Activated CD8-positive, alpha-beta memory T cell treated with anti-CD3 and anti-CD28 coated beads, Interleukin-2, amount 10 ng/mL, durations not matched to agents 7 days and 5 days (primary cell): ENCODE results near the gene NANOGP8. TPM values are rescaled to one million over a fixed set of nuclear protein-coding genes. Genes with fewer than 3 reads are reported as not detected.

ENCODE experiments used
- ATAC-seq: fragments of 150-1000 bp; cut with Tn5 transposase; one replicate; pipeline ENCODE4 v1.10.0; 2021; ENCODE audit warnings: moderate library complexity
- CTCF ChIA-PET: fragments of 350-600 bp; sonication (Branson Sonifier 250); formaldehyde crosslinking; loops from one replicate; lab custom pipeline; 2021; ENCODE audit warnings: antibody characterized with exemption; lab: Charles Lee
- DNase-seq: peaks from one replicate; pipeline ENCODE4 v3.0.0-alpha.2; 2020
- H3K27ac Mint-ChIP-seq: one replicate; pipeline ENCODE4 v1.8.0; 2021; ENCODE audit warnings: mild to moderate bottlenecking, mixed read lengths
- H3K27me3 Mint-ChIP-seq: one replicate; pipeline ENCODE4 v1.8.0; 2021; ENCODE audit warnings: mixed read lengths
- H3K36me3 Mint-ChIP-seq: one replicate; pipeline ENCODE4 v1.8.0; 2021; ENCODE audit warnings: mild to moderate bottlenecking, mixed read lengths
- H3K4me1 Mint-ChIP-seq: one replicate; pipeline ENCODE4 v1.8.0; 2021; ENCODE audit warnings: mixed read lengths
- H3K4me3 Mint-ChIP-seq: one replicate; pipeline ENCODE4 v1.8.0; 2021; ENCODE audit warnings: mild to moderate bottlenecking, moderate library complexity, mixed read lengths
- H3K9me3 Mint-ChIP-seq: one replicate; pipeline ENCODE4 v1.8.0; 2022; ENCODE audit warnings: low read depth, mixed read lengths
- total RNA-seq, 2 experiments: library from RNA; stranded (reverse); gene quantifications; one replicate each; pipeline ENCODE4 v1.2.3, GENCODE V29; 2021

Gene NANOGP8
- total RNA-seq, 2 experiments from 2014 or later = not detected

- DNase-seq (no peak), ATAC-seq (no peak)
- no peaks in the 10 kb centered on the region for H3K36me3 Mint-ChIP-seq
- H3K9me3 Mint-ChIP-seq = no peaks in the 10 kb centered on the region
- CTCF ChIA-PET = no interaction called here
- no peaks in the 10 kb centered on the region for H3K27me3 Mint-ChIP-seq
- no peak overlapping the region for H3K4me3 Mint-ChIP-seq
- H3K4me1 Mint-ChIP-seq = no peaks in the 10 kb centered on the region
- H3K27ac Mint-ChIP-seq = no peak overlapping the region
These were observed 26.8 kb upstream of the NANOGP8 start for GRCh38 chr15:35111861-35112260.

DNA sequence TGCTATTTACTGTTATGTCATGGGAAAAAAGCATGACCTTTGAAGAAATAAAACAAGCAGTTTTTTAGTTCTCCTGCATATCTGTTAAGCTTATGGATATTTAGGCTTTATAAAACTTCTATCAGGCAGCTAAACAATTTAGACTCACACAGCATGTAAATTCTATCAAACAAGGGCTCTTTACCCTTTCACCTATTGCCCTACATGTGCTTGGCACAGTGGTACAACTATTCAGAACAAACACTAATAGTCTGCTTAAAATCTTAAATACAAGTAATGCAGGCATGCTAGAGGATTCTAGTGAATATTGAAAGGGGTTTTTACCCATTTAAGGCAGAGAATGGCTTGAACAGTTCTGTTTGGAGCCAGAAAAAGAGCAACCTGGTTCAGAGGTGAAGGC is 23.4 kb upstream of the NANOGP8 start:
- no peaks in the 10 kb centered on the region for H3K36me3 Mint-ChIP-seq
- CTCF ChIA-PET = no interaction called here
- no peaks in the 10 kb centered on the region for H3K9me3 Mint-ChIP-seq
- no peak overlapping the region for H3K27ac Mint-ChIP-seq
- ATAC-seq (no peak), DNase-seq (no peak)
- H3K27me3 Mint-ChIP-seq = no peaks in the 10 kb centered on the region
- no peaks in the 10 kb centered on the region for H3K4me1 Mint-ChIP-seq
- no peak overlapping the region for H3K4me3 Mint-ChIP-seq

DNA sequence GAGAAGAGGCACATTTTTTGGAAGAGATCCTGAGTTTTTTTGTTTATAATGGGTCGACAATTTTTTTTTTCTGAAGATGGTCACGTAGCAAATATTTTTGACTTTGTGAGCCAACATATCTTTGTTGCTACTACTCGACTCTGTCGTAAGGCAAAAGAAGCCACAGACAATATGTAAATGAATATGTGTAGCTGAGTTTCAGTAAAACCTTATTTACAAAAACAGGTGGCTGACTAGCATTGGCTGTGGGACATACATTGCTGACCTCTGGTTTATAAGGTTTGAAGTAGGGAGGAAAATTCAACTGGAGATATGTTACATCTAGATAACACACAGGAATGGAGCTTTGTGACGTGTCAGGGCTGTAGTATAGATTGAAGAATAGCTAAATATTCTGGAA is 22.5 kb upstream of the NANOGP8 start:
- no peaks in the 10 kb centered on the region for H3K9me3 Mint-ChIP-seq
- no peaks in the 10 kb centered on the region for H3K27me3 Mint-ChIP-seq
- no peak overlapping the region for H3K4me3 Mint-ChIP-seq
- no peaks in the 10 kb centered on the region for H3K36me3 Mint-ChIP-seq
- CTCF ChIA-PET = no interaction called here
- no peak overlapping the region for H3K27ac Mint-ChIP-seq
- no peaks in the 10 kb centered on the region for H3K4me1 Mint-ChIP-seq
- ATAC-seq (no peak), DNase-seq (no peak)

DNA sequence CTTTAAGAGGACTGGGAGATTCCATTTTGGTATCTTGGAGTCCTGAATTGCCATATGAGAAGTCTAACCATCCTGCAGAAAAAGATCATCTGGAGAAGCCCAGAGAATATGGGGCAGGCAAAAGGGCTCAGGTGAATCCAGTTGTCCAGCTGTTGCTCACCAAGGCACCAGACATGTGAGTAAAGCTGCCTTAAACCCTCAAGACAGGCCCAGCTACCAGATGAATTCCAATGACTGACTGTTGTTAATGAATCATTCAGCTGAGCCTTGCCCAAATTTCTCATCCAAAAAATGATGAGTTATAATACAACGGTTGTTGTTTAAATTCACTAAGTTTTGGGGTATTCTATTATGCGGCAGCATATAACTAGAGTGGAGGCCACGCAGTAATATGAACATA is 22.0 kb upstream of the NANOGP8 start:
- CTCF ChIA-PET = no interaction called here
- Mint-ChIP-seq H3K9me3 (no peaks in the 10 kb centered on the region), H3K4me3 (no peak overlapping the region), H3K27ac (no peak overlapping the region), H3K36me3 (no peaks in the 10 kb centered on the region), H3K4me1 (no peaks in the 10 kb centered on the region), H3K27me3 (no peaks in the 10 kb centered on the region)
- DNase-seq (no peak), ATAC-seq (no peak)

GRCh38 chr15:35104526-35105147 is 19.5 kb upstream of the NANOGP8 start:
- no peak for DNase-seq
- ATAC-seq = no peak

GRCh38 chr15:35102186-35102585 is 17.1 kb upstream of the NANOGP8 start:
- DNase-seq (no peak), ATAC-seq (no peak)
- Mint-ChIP-seq H3K36me3 (no peaks in the 10 kb centered on the region), H3K27ac (no peak overlapping the region), H3K4me1 (no peaks in the 10 kb centered on the region), H3K9me3 (no peaks in the 10 kb centered on the region), H3K4me3 (no peak overlapping the region), H3K27me3 (peaks cover 2% of the 10 kb centered on the region)
- CTCF ChIA-PET = no interaction called here

More at GRCh38 chr15:35104526-35105147, 19.5 kb upstream of the NANOGP8 start:
- H3K27ac Mint-ChIP-seq = no peak overlapping the region
- H3K27me3 Mint-ChIP-seq = peaks cover 2% of the 10 kb centered on the region
- CTCF ChIA-PET = no interaction called here
- H3K4me1 Mint-ChIP-seq = no peaks in the 10 kb centered on the region
- H3K4me3 Mint-ChIP-seq = no peak overlapping the region
- H3K9me3 Mint-ChIP-seq = no peaks in the 10 kb centered on the region
- H3K36me3 Mint-ChIP-seq = no peaks in the 10 kb centered on the region

DNA sequence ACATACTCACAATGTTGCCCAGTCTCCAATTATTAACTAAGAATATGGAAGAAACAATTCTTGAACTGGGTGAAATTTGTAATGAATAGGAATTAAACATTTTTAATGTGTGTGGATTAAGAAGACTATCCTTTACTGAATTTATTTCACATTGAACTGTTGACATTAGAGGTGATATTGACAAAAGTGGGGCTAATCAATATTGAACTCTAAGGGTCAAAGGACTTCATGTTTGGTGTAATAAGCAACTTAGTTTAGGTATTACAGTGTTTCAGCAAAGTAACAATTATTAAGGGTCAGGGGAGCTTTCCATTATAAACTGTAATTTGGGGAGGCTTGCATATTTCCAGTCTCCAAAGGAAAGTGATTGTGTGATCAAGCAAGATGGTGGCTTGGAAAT is 16.2 kb upstream of the NANOGP8 start:
- H3K4me3 Mint-ChIP-seq = no peak overlapping the region
- peaks cover 2% of the 10 kb centered on the region for H3K27me3 Mint-ChIP-seq
- CTCF ChIA-PET = no interaction called here
- no peak for DNase-seq
- no peaks in the 10 kb centered on the region for H3K9me3 Mint-ChIP-seq
- H3K27ac Mint-ChIP-seq = no peak overlapping the region
- H3K36me3 Mint-ChIP-seq = no peaks in the 10 kb centered on the region
- no peaks in the 10 kb centered on the region for H3K4me1 Mint-ChIP-seq
- no peak for ATAC-seq

- Mint-ChIP-seq H3K27ac (no peak overlapping the region), H3K9me3 (no peaks in the 10 kb centered on the region), H3K4me1 (no peaks in the 10 kb centered on the region), H3K4me3 (no peak overlapping the region), H3K27me3 (peaks cover 2% of the 10 kb centered on the region), H3K36me3 (no peaks in the 10 kb centered on the region)
- no peak for ATAC-seq
- CTCF ChIA-PET = no interaction called here
- no peak for DNase-seq
These were observed 13.6 kb upstream of the NANOGP8 start for GRCh38 chr15:35098737-35099136.

- CTCF ChIA-PET = no interaction called here
- no peak for DNase-seq
- H3K27ac Mint-ChIP-seq = no peak overlapping the region
- ATAC-seq = no peak
- H3K27me3 Mint-ChIP-seq = peaks cover 2% of the 10 kb centered on the region
- H3K4me1 Mint-ChIP-seq = no peaks in the 10 kb centered on the region
- no peaks in the 10 kb centered on the region for H3K9me3 Mint-ChIP-seq
- no peaks in the 10 kb centered on the region for H3K36me3 Mint-ChIP-seq
- no peak overlapping the region for H3K4me3 Mint-ChIP-seq
These were observed 10.8 kb upstream of the NANOGP8 start for GRCh38 chr15:35095941-35096340.

- H3K9me3 Mint-ChIP-seq = no peaks in the 10 kb centered on the region
- ATAC-seq = no peak
- no peak overlapping the region for H3K27ac Mint-ChIP-seq
- CTCF ChIA-PET = no interaction called here
- no peak overlapping the region for H3K4me3 Mint-ChIP-seq
- no peaks in the 10 kb centered on the region for H3K4me1 Mint-ChIP-seq
- H3K27me3 Mint-ChIP-seq = no peaks in the 10 kb centered on the region
- DNase-seq = no peak
- no peaks in the 10 kb centered on the region for H3K36me3 Mint-ChIP-seq
These were observed 7.8 kb upstream of the NANOGP8 start for GRCh38 chr15:35092846-35093245.

DNA sequence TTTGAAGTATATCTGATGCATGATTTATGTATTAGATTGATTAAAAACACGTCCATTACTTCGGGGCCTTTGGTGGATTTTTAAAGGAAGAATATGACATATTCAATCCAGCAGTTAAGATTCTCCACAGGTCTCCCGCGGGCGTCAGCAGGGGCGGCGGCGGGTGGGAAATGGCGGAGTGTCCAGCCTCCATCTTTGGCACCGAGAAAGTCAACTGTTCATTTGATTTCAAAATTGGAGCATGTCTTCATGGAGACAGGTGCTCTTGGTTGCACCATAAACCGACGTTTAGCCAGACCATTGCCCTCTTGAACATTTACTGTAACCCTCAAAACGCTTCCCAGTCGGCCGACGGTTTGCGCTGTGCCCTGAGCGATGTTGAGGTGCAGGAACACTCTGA is 7.2 kb upstream of the NANOGP8 start:
- no peak for ATAC-seq
- H3K4me1 Mint-ChIP-seq = no peaks in the 10 kb centered on the region
- H3K27ac Mint-ChIP-seq = no peak overlapping the region
- H3K4me3 Mint-ChIP-seq = no peak overlapping the region
- no peaks in the 10 kb centered on the region for H3K27me3 Mint-ChIP-seq
- DNase-seq = no peak
- H3K9me3 Mint-ChIP-seq = no peaks in the 10 kb centered on the region
- CTCF ChIA-PET = no interaction called here
- H3K36me3 Mint-ChIP-seq = no peaks in the 10 kb centered on the region

GRCh38 chr15:35090104-35090807 is 5.2 kb upstream of the NANOGP8 start:
- no peak overlapping the region for H3K27ac Mint-ChIP-seq
- CTCF ChIA-PET = interaction anchor here (0.9 kb wide), 1 partner anchor 10 kb away, joined by 3 read pairs; no protein-coding TSS in a partner anchor
- peaks cover 3% of the 10 kb centered on the region for H3K27me3 Mint-ChIP-seq
- ATAC-seq (no peak), DNase-seq (no peak)
- H3K36me3 Mint-ChIP-seq = no peaks in the 10 kb centered on the region
- H3K9me3 Mint-ChIP-seq = no peaks in the 10 kb centered on the region
- H3K4me1 Mint-ChIP-seq = no peaks in the 10 kb centered on the region
- no peak overlapping the region for H3K4me3 Mint-ChIP-seq

- CTCF ChIA-PET = interaction anchor here (0.9 to 1.3 kb wide), 2 partner anchors 10 to 11 kb away, joined by 3 to 6 read pairs; no protein-coding TSS in a partner anchor
- Mint-ChIP-seq H3K27ac (no peak overlapping the region), H3K9me3 (no peaks in the 10 kb centered on the region), H3K4me3 (no peak overlapping the region), H3K27me3 (peaks cover 3% of the 10 kb centered on the region), H3K4me1 (no peaks in the 10 kb centered on the region), H3K36me3 (no peaks in the 10 kb centered on the region)
- ATAC-seq = no peak
- no peak for DNase-seq
These were observed 4.5 kb upstream of the NANOGP8 start for GRCh38 chr15:35089551-35089950.

- ATAC-seq = no peak
- H3K4me1 Mint-ChIP-seq = no peaks in the 10 kb centered on the region
- peaks cover 3% of the 10 kb centered on the region for H3K27me3 Mint-ChIP-seq
- no peaks in the 10 kb centered on the region for H3K36me3 Mint-ChIP-seq
- no peak for DNase-seq
- H3K27ac Mint-ChIP-seq = no peak overlapping the region
- no peak overlapping the region for H3K4me3 Mint-ChIP-seq
- no peaks in the 10 kb centered on the region for H3K9me3 Mint-ChIP-seq
- CTCF ChIA-PET = interaction anchor here (1.3 kb wide), 2 partner anchors 10 kb away, joined by 3 to 6 read pairs; no protein-coding TSS in a partner anchor
These were observed 3.2 kb upstream of the NANOGP8 start for GRCh38 chr15:35088329-35088728.
